CD14-positive monocyte (primary cell): ENCODE data around the gene GABRD. TPM values are rescaled to one million over a fixed set of nuclear protein-coding genes. Genes with fewer than 3 reads are reported as not detected.

Experiments used
- DNase-seq, 3 donors: peaks; one replicate each; pipeline ENCODE4 v3.0.0-alpha.2; 2011 to 2022
- H2AFZ ChIP-seq: 2 replicates; pipeline ENCODE4 v1.6.0; 2012; ENCODE audit warnings: mild to moderate bottlenecking, low read depth, low read length, inconsistent platforms; ENCODE audit not compliant: insufficient read depth, poor library complexity, severe bottlenecking
- H3K27ac ChIP-seq, 2 donors: 1 replicate in 1 of 2; 2 replicates in 1 of 2; pipeline ENCODE4 v1.5.1; 2012 to 2013; ENCODE audit warnings: low read length in 2 of 2, control low read depth in 1 of 2, inconsistent platforms in 1 of 2, low read depth in 1 of 2, mild to moderate bottlenecking in 1 of 2
- H3K27me3 ChIP-seq, 2 donors: one replicate each; pipeline versions ENCODE4 v1.6.0 to v1.6.1; 2011 to 2013; ENCODE audit warnings: low read length in 2 of 2; ENCODE audit not compliant: control insufficient read depth in 2 of 2, insufficient read depth in 2 of 2
- H3K36me3 ChIP-seq, 2 donors: replicated peaks in 1 of 2; 1 replicate in 1 of 2; 2 replicates in 1 of 2; pipeline versions ENCODE4 v1.5.1 to v1.6.1; 2012 to 2013; ENCODE audit warnings: low read length in 2 of 2, control low read depth in 1 of 2, inconsistent platforms in 1 of 2, mild to moderate bottlenecking in 1 of 2; ENCODE audit not compliant: insufficient read depth in 2 of 2, control insufficient read depth in 1 of 2
- H3K4me1 ChIP-seq, 2 donors: 1 replicate in 1 of 2; 2 replicates in 1 of 2; pipeline versions ENCODE4 v1.5.1 to v1.6.1; 2012 to 2013; ENCODE audit warnings: low read length in 2 of 2, control low read depth in 1 of 2, inconsistent platforms in 1 of 2, mild to moderate bottlenecking in 1 of 2, moderate library complexity in 1 of 2; ENCODE audit not compliant: insufficient read depth in 2 of 2, control insufficient read depth in 1 of 2
- H3K4me2 ChIP-seq: replicated peaks from 2 replicates; pipeline ENCODE3; 2012; ENCODE audit warnings: low read length, moderate library complexity, mild to moderate bottlenecking; ENCODE audit not compliant: poor library complexity, severe bottlenecking; ENCODE audit errors: extremely low read depth
- H3K4me3 ChIP-seq, 3 experiments: fragments of 200-600 bp in 1 of 3; sonication (generic) in 1 of 3; replicated peaks in 1 of 3; 1 replicate in 2 of 3; 2 replicates in 1 of 3; pipeline ENCODE4 v1.5.1; 2011 to 2013; ENCODE audit warnings: low read length in 3 of 3, mild to moderate bottlenecking in 3 of 3, control low read depth in 2 of 3, low read depth in 2 of 3, inconsistent platforms in 1 of 3, moderate library complexity in 1 of 3
- H3K79me2 ChIP-seq: 2 replicates; pipeline ENCODE4 v1.6.0; 2012; ENCODE audit warnings: mild to moderate bottlenecking, control low read depth, inconsistent platforms, low read length, moderate library complexity; ENCODE audit not compliant: insufficient read depth
- H3K9ac ChIP-seq: 2 replicates; pipeline ENCODE4 v1.6.0; 2017; ENCODE audit warnings: low read length, mild to moderate bottlenecking; ENCODE audit not compliant: insufficient read depth, poor library complexity, severe bottlenecking
- H3K9me3 ChIP-seq, 2 donors: replicated peaks in 1 of 2; 1 replicate in 1 of 2; 2 replicates in 1 of 2; pipeline versions ENCODE4 v1.5.1 to v1.6.1; 2012 to 2013; ENCODE audit warnings: low read length in 2 of 2, control low read depth in 1 of 2; ENCODE audit not compliant: control insufficient read depth in 1 of 2, insufficient read depth in 1 of 2
- H4K20me1 ChIP-seq: 2 replicates; pipeline ENCODE4 v1.6.0; 2012; ENCODE audit warnings: mild to moderate bottlenecking, low read length, control low read depth, moderate library complexity; ENCODE audit not compliant: insufficient read depth
- H3K27ac Mint-ChIP-seq, 7 donors: one replicate each; pipeline ENCODE4 v1.8.0; 2020; ENCODE audit warnings: mild to moderate bottlenecking in 7 of 7, mixed read lengths in 7 of 7, moderate library complexity in 6 of 7, inconsistent platforms in 2 of 7
- H3K27me3 Mint-ChIP-seq, 3 donors: one replicate each; pipeline ENCODE4 v1.8.0; 2021 to 2022; ENCODE audit warnings: low read depth in 3 of 3, mild to moderate bottlenecking in 3 of 3, mixed read lengths in 3 of 3, moderate library complexity in 3 of 3, inconsistent platforms in 1 of 3
- H3K36me3 Mint-ChIP-seq, 2 donors: one replicate each; pipeline ENCODE4 v1.8.0; 2020; ENCODE audit warnings: mixed read lengths in 2 of 2, inconsistent platforms in 1 of 2, mild to moderate bottlenecking in 1 of 2
- H3K4me1 Mint-ChIP-seq: one replicate; pipeline ENCODE4 v1.8.0; 2020; ENCODE audit warnings: mild to moderate bottlenecking, mixed read lengths
- H3K4me3 Mint-ChIP-seq, 2 donors: one replicate each; pipeline ENCODE4 v1.8.0; 2020; ENCODE audit warnings: mild to moderate bottlenecking in 2 of 2, mixed read lengths in 2 of 2, moderate library complexity in 1 of 2
- H3K9me3 Mint-ChIP-seq, 7 donors: one replicate each; pipeline ENCODE4 v1.8.0; 2020 to 2022; ENCODE audit warnings: mixed read lengths in 7 of 7, mild to moderate bottlenecking in 6 of 7, moderate library complexity in 6 of 7, inconsistent platforms in 2 of 7
- CTCF ChIP-seq: fragments of 200-600 bp; IDR thresholded peaks from one replicate; pipeline ENCODE4 v1.8.0; 2022; ENCODE audit warnings: antibody characterized with exemption, mild to moderate bottlenecking
- WGBS: methylation state at CpG from one replicate; pipeline ENCODE4 v1.1.5; 2013; ENCODE audit warnings: missing lambda C conversion rate; ENCODE audit not compliant: insufficient coverage; 5-methylcytosine and 5-hydroxymethylcytosine counted together
- intact Hi-C, 2 donors: fragments of 100-400 bp; cut with micrococcal nuclease; formaldehyde crosslinking; loops; one replicate each; pipeline versions ENCODE4 v1.15.0 to v1.15.1; 2023
- polyA plus RNA-seq, 3 donors: library from polyadenylated mRNA; depleted of rRNA in 1 of 3; unstranded in 2 of 3; stranded (reverse) in 1 of 3; fragments of 300-500 nt in 2 of 3; fragments of >200 nt in 1 of 3; fragmentation: Illumina TruSeq in 2 of 3; gene quantifications; 1 replicate in 2 of 3; 2 replicates in 1 of 3; pipeline ENCODE4 v1.2.3, GENCODE V29; 2012 to 2021

Gene GABRD
- polyA plus RNA-seq, 3 donors = not detected

GRCh38 chr1:2046953-2047748, 28.0 kb downstream of the GABRD start:
- Histone ChIP-seq H3K4me2 (no peak overlapping the region), H3K27me3 (peaks cover 9 to 73% of the 10 kb centered on the region in 2 donors)
- H3K27ac Mint-ChIP-seq = no peak overlapping the region

More at GRCh38 chr1:2046953-2047748, 28.0 kb downstream of the GABRD start:
- no peaks in the 10 kb centered on the region for H3K79me2 ChIP-seq
- no peak overlapping the region for H3K4me3 ChIP-seq
- no peak overlapping the region for H3K9ac ChIP-seq
- no peak for DNase-seq
- H3K9me3 ChIP-seq = no peaks in the 10 kb centered on the region
- Mint-ChIP-seq H3K4me1 (peaks cover 11% of the 10 kb centered on the region), H3K4me3 (peak overlapping the region in 1 of 2 donors; percentile 55), H3K27me3 (peaks cover 53 to 79% (median 67%) of the 10 kb centered on the region in 3 donors), H3K9me3 (peaks cover 0 to 12% (median 5%) of the 10 kb centered on the region in 7 donors), H3K36me3 (peaks cover 0 to 4% of the 10 kb centered on the region in 2 donors)
- H3K27ac ChIP-seq = no peak overlapping the region
- H2AFZ ChIP-seq = no peak overlapping the region
- no peaks in the 10 kb centered on the region for H3K36me3 ChIP-seq
- TF ChIP-seq CTCF = no peak
- peaks cover 7 to 19% of the 10 kb centered on the region in 2 donors for H3K4me1 ChIP-seq
- intact Hi-C loops = loop anchor here in 1 of 2 donors (5.0 kb wide), 2 partner anchors 85 to 105 kb away; no protein-coding TSS in a partner anchor
- 55% methylated on average over 25 of the region's 25 CpGs for WGBS
- H4K20me1 ChIP-seq = no peaks in the 10 kb centered on the region
